Gastroesophageal sphincter (tissue), 3 donors: ENCODE data around the gene TSPAN5.

Experiments used
- EP300 ChIP-seq: sonication (generic); formaldehyde crosslinking; IDR thresholded peaks from one replicate; pipeline ENCODE4 v1.6.1; 2017; ENCODE audit warnings: antibody characterized with exemption, mild to moderate bottlenecking
- POLR2A ChIP-seq, 2 donors: fragments of 450-650 bp; IDR thresholded peaks; one replicate each; pipeline ENCODE4 v1.6.1; 2017; ENCODE audit warnings: antibody characterized with exemption in 2 of 2, mild to moderate bottlenecking in 2 of 2, moderate library complexity in 1 of 2
- POLR2AphosphoS5 ChIP-seq: sonication (generic); formaldehyde crosslinking; IDR thresholded peaks from one replicate; pipeline ENCODE4 v1.6.1; 2017; ENCODE audit warnings: antibody characterized with exemption
- TF ChIP-seq, protein P1 (sequence below), 4 experiments: fragments of 200-600 bp in 2 of 4; fragments of 450-650 bp in 2 of 4; sonication (generic) in 1 of 4; IDR thresholded peaks; one replicate each; pipeline ENCODE4 v1.5.1; 2017 to 2019; ENCODE audit warnings: antibody characterized with exemption in 4 of 4, mild to moderate bottlenecking in 2 of 4, moderate library complexity in 2 of 4

DNA sequence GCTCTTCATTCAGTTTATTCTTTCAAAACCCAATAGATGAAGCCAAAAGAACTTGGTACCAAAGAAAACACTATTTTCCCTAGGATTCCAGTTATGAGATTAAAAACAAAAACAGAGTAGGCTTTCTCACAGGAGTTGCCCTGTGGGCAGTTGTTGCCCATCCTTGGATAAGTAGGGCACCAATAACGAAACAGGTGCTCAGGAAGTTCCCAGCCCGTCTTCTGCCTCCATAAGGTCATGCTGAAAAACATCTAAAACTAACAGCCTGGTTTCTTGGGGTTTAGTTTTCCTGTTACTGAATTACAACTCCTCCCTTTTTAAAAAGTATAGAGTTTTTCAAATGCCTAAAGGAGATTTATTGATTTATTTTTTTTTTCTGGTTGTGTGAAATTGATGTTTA lies 14.7 kb downstream of the TSPAN5 start:
- TF ChIP-seq POLR2A (IDR thresholded peaks at IDR 0.05) = no peak
- TF ChIP-seq, protein P1, sequence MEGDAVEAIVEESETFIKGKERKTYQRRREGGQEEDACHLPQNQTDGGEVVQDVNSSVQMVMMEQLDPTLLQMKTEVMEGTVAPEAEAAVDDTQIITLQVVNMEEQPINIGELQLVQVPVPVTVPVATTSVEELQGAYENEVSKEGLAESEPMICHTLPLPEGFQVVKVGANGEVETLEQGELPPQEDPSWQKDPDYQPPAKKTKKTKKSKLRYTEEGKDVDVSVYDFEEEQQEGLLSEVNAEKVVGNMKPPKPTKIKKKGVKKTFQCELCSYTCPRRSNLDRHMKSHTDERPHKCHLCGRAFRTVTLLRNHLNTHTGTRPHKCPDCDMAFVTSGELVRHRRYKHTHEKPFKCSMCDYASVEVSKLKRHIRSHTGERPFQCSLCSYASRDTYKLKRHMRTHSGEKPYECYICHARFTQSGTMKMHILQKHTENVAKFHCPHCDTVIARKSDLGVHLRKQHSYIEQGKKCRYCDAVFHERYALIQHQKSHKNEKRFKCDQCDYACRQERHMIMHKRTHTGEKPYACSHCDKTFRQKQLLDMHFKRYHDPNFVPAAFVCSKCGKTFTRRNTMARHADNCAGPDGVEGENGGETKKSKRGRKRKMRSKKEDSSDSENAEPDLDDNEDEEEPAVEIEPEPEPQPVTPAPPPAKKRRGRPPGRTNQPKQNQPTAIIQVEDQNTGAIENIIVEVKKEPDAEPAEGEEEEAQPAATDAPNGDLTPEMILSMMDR (IDR thresholded peaks at IDR 0.05) = no peak
- TF ChIP-seq EP300 = no peak
- TF ChIP-seq POLR2AphosphoS5 = no peak
